Stimulated activated naive CD8-positive, alpha-beta T cell treated with anti-CD3 and anti-CD28 coated beads, Interleukin-15, Interleukin-2, amounts not matched to agents 100 ng/mL and 50 ng/mL, for 24 hours (primary cell): ENCODE measurements around the gene PRKCE.

ENCODE experiments used
- H3K27ac Mint-ChIP-seq: one replicate; pipeline ENCODE4 v1.8.0; 2021; ENCODE audit warnings: mild to moderate bottlenecking, mixed read lengths
- H3K27me3 Mint-ChIP-seq: one replicate; pipeline ENCODE4 v1.8.0; 2021; ENCODE audit warnings: mixed read lengths
- H3K36me3 Mint-ChIP-seq: one replicate; pipeline ENCODE4 v1.8.0; 2021; ENCODE audit warnings: low read depth, mixed read lengths
- H3K4me1 Mint-ChIP-seq: one replicate; pipeline ENCODE4 v1.8.0; 2021; ENCODE audit warnings: low read depth, mixed read lengths
- H3K4me3 Mint-ChIP-seq: one replicate; pipeline ENCODE4 v1.8.0; 2021; ENCODE audit warnings: mild to moderate bottlenecking, mixed read lengths
- H3K9me3 Mint-ChIP-seq: one replicate; pipeline ENCODE4 v1.8.0; 2021; ENCODE audit warnings: mixed read lengths

Gene PRKCE

GRCh38 chr2:45896311-45896710 lies 244.8 kb downstream of the PRKCE start:
- Mint-ChIP-seq H3K36me3 (no peaks in the 10 kb centered on the region), H3K27me3 (no peaks in the 10 kb centered on the region), H3K9me3 (no peaks in the 10 kb centered on the region), H3K4me3 (no peak overlapping the region), H3K27ac (no peak overlapping the region), H3K4me1 (peaks cover 19% of the 10 kb centered on the region)

- no peaks in the 10 kb centered on the region for H3K36me3 Mint-ChIP-seq
- H3K4me1 Mint-ChIP-seq = peaks cover 7% of the 10 kb centered on the region
- H3K27ac Mint-ChIP-seq = no peak overlapping the region
- no peaks in the 10 kb centered on the region for H3K9me3 Mint-ChIP-seq
- H3K27me3 Mint-ChIP-seq = no peaks in the 10 kb centered on the region
- no peak overlapping the region for H3K4me3 Mint-ChIP-seq
These were observed 246.4 kb downstream of the PRKCE start for GRCh38 chr2:45897842-45898241.

- Mint-ChIP-seq H3K36me3 (no peaks in the 10 kb centered on the region), H3K4me3 (no peak overlapping the region), H3K27ac (no peak overlapping the region), H3K4me1 (peaks cover 7% of the 10 kb centered on the region), H3K27me3 (no peaks in the 10 kb centered on the region), H3K9me3 (no peaks in the 10 kb centered on the region)
These were observed 247.3 kb downstream of the PRKCE start for GRCh38 chr2:45898819-45899218.

- no peaks in the 10 kb centered on the region for H3K9me3 Mint-ChIP-seq
These were observed 248.5 kb downstream of the PRKCE start for GRCh38 chr2:45899926-45900325.

GRCh38 chr2:45901468-45902032 lies 250.1 kb downstream of the PRKCE start:
- Mint-ChIP-seq H3K36me3 (no peaks in the 10 kb centered on the region), H3K4me3 (no peak overlapping the region), H3K4me1 (peaks cover 3% of the 10 kb centered on the region), H3K9me3 (no peaks in the 10 kb centered on the region), H3K27ac (no peak overlapping the region), H3K27me3 (no peaks in the 10 kb centered on the region)

More at GRCh38 chr2:45899926-45900325, 248.5 kb downstream of the PRKCE start:
- no peak overlapping the region for H3K27ac Mint-ChIP-seq
- peaks cover 7% of the 10 kb centered on the region for H3K4me1 Mint-ChIP-seq
- H3K27me3 Mint-ChIP-seq = no peaks in the 10 kb centered on the region
- no peak overlapping the region for H3K4me3 Mint-ChIP-seq
- H3K36me3 Mint-ChIP-seq = no peaks in the 10 kb centered on the region

DNA sequence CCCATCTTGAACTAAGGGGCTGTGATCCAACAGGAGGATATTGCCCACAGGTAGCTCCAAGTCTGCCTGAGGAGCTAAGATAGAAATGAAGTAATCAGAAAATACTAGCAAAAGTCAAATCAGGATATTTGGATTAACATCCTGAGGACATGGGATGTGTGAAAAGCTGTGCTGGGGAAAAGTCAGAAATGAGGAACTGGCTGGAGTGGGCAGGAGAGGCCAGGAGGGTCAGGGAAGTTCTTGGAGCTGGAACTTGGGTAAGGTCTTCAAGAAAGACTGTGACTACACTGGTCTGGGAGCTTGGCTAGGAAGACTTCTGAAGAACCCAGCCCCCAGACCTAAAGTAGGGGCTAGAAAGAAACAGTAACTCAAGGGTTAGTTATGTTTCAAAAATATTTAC lies 250.9 kb downstream of the PRKCE start:
- Mint-ChIP-seq H3K36me3 (no peaks in the 10 kb centered on the region), H3K27ac (no peak overlapping the region), H3K9me3 (no peaks in the 10 kb centered on the region), H3K4me1 (peaks cover 3% of the 10 kb centered on the region), H3K27me3 (no peaks in the 10 kb centered on the region), H3K4me3 (no peak overlapping the region)

DNA sequence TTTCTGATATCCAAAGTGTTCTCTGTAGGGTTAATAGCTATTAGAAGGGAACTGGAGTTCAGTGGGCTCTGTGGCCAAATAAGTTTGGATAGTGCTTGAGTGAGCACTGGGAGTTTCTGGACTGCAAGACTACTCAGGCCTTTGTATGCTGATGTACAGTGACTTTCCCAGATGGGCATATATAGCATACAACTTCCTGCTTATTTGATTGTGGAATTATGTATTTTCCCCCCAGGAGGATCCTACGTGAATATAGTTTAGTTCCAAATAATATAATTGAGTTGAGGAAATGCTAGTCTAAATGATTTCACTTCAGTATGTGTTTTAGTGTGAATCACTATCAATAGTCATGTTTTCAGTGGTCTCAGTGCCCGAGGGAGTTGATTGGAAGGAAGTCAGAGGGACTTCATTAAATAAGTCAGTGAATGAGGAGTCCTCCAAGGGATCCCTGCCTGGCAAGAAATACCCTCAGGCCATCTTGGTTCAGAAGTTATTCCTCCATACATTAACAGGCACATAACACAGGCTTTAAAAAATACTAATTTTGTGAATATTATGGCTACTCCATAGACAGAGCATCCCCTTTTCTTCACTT lies 251.4 kb downstream of the PRKCE start:
- no peak overlapping the region for H3K4me3 Mint-ChIP-seq
- H3K4me1 Mint-ChIP-seq = peaks cover 2% of the 10 kb centered on the region
- no peaks in the 10 kb centered on the region for H3K9me3 Mint-ChIP-seq
- no peaks in the 10 kb centered on the region for H3K27me3 Mint-ChIP-seq
- no peak overlapping the region for H3K27ac Mint-ChIP-seq
- H3K36me3 Mint-ChIP-seq = no peaks in the 10 kb centered on the region

DNA sequence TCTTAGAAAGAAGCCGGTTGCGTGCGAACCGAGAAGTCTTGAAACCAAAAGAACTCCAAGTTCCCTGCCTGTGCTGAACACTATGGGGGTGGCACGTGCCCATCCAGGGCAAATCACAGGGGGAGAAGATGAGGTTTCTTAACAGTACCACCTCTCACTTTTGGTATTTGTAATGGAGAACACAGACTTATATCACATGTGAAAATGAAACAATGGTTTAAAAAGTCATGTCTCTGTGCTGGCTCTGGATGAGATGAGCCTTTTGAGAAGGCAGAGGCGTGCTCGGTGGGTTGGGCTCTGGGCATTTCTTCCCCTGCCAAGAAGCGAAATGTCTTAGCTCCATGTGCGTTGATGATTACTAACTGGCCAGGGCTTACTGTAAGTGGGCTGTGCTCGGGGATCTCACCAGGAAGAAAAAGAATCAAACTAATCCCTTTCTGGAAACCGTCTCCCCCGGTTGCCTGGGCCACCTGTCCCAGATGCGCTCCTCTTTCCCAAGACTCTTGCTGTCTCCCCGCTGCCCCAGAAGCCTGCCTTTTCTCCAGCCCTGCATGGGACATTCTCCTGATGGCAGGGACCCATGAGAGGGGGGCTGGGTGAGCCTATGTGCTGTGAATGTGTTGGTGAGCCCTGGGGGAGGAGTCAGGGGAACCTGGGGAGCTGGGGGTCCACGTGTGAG lies 252.9 kb downstream of the PRKCE start:
- H3K27me3 Mint-ChIP-seq = no peaks in the 10 kb centered on the region
- H3K4me3 Mint-ChIP-seq = no peak overlapping the region
- H3K27ac Mint-ChIP-seq = no peak overlapping the region
- H3K9me3 Mint-ChIP-seq = no peaks in the 10 kb centered on the region
- H3K4me1 Mint-ChIP-seq = peaks cover 1% of the 10 kb centered on the region
- no peaks in the 10 kb centered on the region for H3K36me3 Mint-ChIP-seq

DNA sequence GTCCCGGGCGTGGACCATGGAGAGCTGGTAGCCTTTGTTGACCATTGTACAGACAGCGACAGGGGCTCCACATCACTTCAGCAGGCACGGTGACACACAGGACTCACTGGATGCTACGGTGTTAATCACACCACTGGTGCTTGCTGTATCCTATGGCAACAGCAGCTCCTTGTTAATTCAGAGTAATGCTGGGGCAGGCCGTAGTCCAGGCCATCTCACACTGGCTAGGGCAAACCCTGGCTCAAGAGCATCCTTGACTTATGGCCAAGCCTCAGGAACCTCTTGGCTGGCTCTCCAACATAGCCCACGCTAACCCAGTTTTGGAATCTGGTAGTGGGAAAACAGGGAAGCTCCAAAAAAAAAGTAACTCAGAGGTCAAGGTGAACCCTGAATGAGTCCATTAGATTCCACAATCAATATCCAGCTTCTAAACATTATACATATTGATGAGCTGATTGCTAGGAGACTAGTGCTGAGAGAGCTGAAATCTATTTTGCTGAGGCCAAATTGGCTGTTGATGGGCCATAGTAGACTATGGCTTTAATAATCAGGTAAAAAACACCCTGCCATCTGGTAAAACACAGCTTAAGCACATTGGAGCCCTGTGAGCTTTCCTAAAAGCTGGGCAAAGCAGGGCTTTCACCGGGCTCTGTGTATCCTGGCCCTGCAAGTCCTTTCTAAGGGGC lies 253.6 kb downstream of the PRKCE start:
- Mint-ChIP-seq H3K4me3 (no peak overlapping the region), H3K27ac (no peak overlapping the region), H3K4me1 (peaks cover 8% of the 10 kb centered on the region), H3K27me3 (no peaks in the 10 kb centered on the region), H3K36me3 (no peaks in the 10 kb centered on the region), H3K9me3 (no peaks in the 10 kb centered on the region)

GRCh38 chr2:45905632-45905958 lies 254.1 kb downstream of the PRKCE start:
- Mint-ChIP-seq H3K36me3 (no peaks in the 10 kb centered on the region), H3K9me3 (no peaks in the 10 kb centered on the region), H3K4me3 (no peak overlapping the region), H3K4me1 (peaks cover 9% of the 10 kb centered on the region), H3K27ac (no peak overlapping the region), H3K27me3 (no peaks in the 10 kb centered on the region)

DNA sequence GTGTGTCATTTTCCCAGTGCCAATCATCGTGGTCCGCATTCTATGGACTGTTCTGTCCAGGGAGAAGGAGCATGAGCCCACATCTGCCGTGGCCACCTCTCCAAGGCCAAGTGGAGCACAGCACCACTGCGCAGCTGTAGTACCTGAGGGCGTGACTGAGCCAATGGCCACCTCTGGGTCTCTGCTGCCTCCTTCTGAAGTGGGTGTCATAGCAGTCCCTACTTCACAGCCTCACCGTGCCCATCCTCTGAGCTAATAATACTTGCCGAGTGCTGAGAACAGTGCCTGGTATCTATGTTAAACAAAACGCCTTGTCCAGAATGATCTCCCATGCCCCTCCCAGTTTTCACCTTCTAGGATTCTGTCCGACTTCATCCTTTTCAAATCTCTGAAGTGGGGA lies 256.1 kb downstream of the PRKCE start:
- Mint-ChIP-seq H3K4me3 (no peak overlapping the region), H3K36me3 (no peaks in the 10 kb centered on the region), H3K9me3 (no peaks in the 10 kb centered on the region), H3K27ac (no peak overlapping the region), H3K4me1 (peaks cover 9% of the 10 kb centered on the region), H3K27me3 (no peaks in the 10 kb centered on the region)

DNA sequence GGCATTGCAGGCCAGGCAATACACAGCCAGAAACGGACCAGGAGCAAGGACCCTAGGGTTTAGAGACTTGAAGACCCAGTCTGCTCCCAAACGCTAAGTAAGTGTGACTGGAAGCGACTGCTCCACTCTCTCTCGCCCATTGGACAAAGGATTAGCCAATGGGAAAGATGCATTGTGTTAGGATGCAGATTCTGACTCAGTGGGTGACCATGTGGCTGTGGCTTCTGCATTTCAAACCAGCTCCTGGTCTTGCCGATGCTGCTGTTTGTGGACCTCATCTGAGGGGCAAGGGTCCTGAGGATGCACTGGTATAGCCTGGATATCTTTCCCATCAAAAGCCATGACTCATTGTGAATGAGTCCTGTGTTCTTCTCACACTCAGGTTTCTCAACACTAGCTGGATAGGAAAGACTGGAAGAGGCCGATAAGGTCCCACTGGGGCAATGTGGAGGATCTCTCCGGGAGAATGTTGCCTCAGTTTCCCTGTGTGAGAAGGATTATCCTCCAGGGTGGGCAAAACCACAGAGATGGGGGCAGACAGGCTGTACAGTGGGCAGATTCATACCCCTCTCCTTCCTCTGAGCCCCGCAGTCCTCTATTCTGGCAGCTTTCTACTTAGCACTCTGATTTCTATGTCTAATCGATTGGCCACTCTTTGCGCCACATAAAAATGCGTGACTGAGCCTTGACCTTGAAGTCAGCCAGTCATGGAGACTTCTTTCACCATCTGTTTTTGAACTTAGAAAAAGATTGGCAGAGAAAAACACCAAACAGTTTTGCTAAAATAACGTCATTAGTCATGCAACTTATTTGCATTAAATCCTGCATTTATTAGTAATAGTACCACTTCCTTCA lies 257.1 kb downstream of the PRKCE start:
- Mint-ChIP-seq H3K27me3 (no peaks in the 10 kb centered on the region), H3K4me1 (peaks cover 9% of the 10 kb centered on the region), H3K4me3 (no peak overlapping the region), H3K9me3 (no peaks in the 10 kb centered on the region), H3K27ac (no peak overlapping the region), H3K36me3 (no peaks in the 10 kb centered on the region)

GRCh38 chr2:45909171-45909565 lies 257.7 kb downstream of the PRKCE start:
- peaks cover 9% of the 10 kb centered on the region for H3K4me1 Mint-ChIP-seq
- no peaks in the 10 kb centered on the region for H3K9me3 Mint-ChIP-seq
- H3K4me3 Mint-ChIP-seq = no peak overlapping the region
- H3K27ac Mint-ChIP-seq = no peak overlapping the region
- no peaks in the 10 kb centered on the region for H3K36me3 Mint-ChIP-seq
- H3K27me3 Mint-ChIP-seq = no peaks in the 10 kb centered on the region

DNA sequence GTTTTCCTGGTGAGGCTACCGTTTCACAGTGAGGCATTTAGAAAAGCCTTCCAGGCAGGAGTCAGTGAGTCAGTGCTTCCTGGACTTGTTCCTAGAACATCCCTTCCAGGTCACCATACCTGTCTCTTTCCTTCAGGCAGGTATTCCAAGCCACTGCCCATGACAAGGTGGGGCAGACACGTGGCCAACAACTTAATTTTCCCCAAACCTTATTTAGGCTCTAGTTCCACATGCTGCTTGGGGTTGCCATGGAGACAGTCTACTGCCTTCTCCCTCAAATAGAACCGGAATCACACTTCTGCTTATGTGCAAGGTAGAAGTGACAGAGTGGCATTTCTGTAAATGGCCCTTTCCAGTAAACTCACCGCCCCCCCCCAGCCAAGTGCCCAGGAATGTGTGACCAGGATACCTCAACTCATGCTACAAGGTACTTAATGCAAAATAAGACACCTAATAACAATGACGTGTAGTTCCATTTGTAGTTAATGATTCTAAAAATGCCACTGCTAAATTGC lies 258.3 kb downstream of the PRKCE start:
- no peaks in the 10 kb centered on the region for H3K27me3 Mint-ChIP-seq
- no peaks in the 10 kb centered on the region for H3K36me3 Mint-ChIP-seq
- H3K9me3 Mint-ChIP-seq = no peaks in the 10 kb centered on the region
- no peak overlapping the region for H3K4me3 Mint-ChIP-seq
- H3K27ac Mint-ChIP-seq = peak overlapping the region; percentile 12
- H3K4me1 Mint-ChIP-seq = peaks cover 9% of the 10 kb centered on the region
